Activated B cell treated with CpG ODN at 0.5 μM for 24 hours (primary cell): ENCODE results near the gene HBA2. TPM values are rescaled to one million over a fixed set of nuclear protein-coding genes. Genes with fewer than 3 reads are reported as not detected.
"Not testable (repeated sequence)": the region's sequence is repeated elsewhere in the genome, so short reads cannot be mapped to it uniquely, and the experiment has no call there.

ENCODE experiments used
- ATAC-seq: fragments of 200-7000 bp; cut with Tn5 transposase; one replicate; pipeline ENCODE4 v1.10.0; 2021; ENCODE audit warnings: low read depth, mild to moderate bottlenecking, moderate library complexity
- CTCF ChIA-PET: fragments of 350-600 bp; sonication (Branson Sonifier 250); formaldehyde crosslinking; loops from one replicate; lab custom pipeline; 2021; ENCODE audit warnings: antibody characterized with exemption; lab: Charles Lee
- POLR2A ChIA-PET: fragments of 350-600 bp; sonication (Branson Sonifier 250); formaldehyde crosslinking; loops from one replicate; lab custom pipeline; 2021; ENCODE audit warnings: antibody characterized with exemption; lab: Charles Lee
- DNase-seq: peaks from one replicate; pipeline ENCODE4 v3.0.0; 2022
- H3K27ac Mint-ChIP-seq: one replicate; pipeline ENCODE4 v1.8.0; 2020; ENCODE audit warnings: mixed read lengths
- H3K27me3 Mint-ChIP-seq: one replicate; pipeline ENCODE4 v1.8.0; 2021; ENCODE audit warnings: mixed read lengths
- H3K36me3 Mint-ChIP-seq: one replicate; pipeline ENCODE4 v1.8.0; 2021; ENCODE audit warnings: low read depth, mixed read lengths
- H3K4me1 Mint-ChIP-seq: one replicate; pipeline ENCODE4 v1.8.0; 2021; ENCODE audit warnings: mixed read lengths
- H3K4me3 Mint-ChIP-seq: one replicate; pipeline ENCODE4 v1.8.0; 2020; ENCODE audit warnings: mild to moderate bottlenecking, mixed read lengths
- H3K9me3 Mint-ChIP-seq: one replicate; pipeline ENCODE4 v1.8.0; 2020; ENCODE audit warnings: mixed read lengths
- intact Hi-C: fragments of 100-400 bp; cut with micrococcal nuclease; formaldehyde crosslinking; loops from one replicate; pipeline ENCODE4 v1.15.1; 2024
- total RNA-seq: library from RNA; stranded (reverse); gene quantifications from 2 replicates; pipeline ENCODE4 v1.2.3, GENCODE V29; 2022
- TF ChIP-seq, protein P1 (sequence below): fragments of 200-600 bp; IDR thresholded peaks from one replicate; pipeline ENCODE4 v1.8.0; 2022; ENCODE audit warnings: antibody characterized with exemption, mild to moderate bottlenecking

The HBA2 gene
- total RNA-seq, 1 donor from 2014 or later, result 104 TPM

DNA sequence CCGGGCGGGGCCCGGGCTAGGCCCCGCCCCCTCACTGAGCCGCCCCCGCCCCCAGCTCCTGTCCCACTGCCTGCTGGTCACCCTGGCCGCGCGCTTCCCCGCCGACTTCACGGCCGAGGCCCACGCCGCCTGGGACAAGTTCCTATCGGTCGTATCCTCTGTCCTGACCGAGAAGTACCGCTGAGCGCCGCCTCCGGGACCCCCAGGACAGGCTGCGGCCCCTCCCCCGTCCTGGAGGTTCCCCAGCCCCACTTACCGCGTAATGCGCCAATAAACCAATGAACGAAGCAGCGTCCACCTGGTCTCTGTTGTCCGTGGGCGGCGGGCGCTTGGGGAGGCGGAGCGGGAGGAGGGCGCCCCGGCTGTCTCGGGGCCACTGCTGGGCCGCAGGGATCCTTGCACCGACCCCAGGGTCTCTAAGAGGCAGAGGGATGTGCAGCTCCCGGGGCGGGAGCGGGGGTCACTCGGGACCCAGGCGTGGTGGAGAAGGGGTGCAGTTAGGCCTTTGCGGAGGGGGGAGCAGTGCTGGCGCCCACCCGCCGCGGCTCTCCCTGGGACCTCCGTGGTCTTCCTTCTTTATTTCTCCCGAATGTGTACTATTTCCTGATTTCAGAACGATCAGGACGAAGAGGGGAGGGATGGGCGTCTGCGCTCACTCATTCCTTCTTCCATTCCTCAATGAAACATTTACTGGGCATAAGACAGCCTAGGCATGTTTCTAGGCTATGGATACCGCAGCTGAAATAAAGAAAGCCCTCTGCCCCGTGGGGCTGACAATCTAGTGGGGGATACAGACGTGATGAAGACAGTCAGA, 18.3 kb upstream of the HBA2 start:
- DNase-seq (peak; percentile 31), ATAC-seq (peak; percentile 57)
- peaks cover 9% of the 10 kb centered on the region for H3K4me1 Mint-ChIP-seq
- no peak overlapping the region for H3K27ac Mint-ChIP-seq
- no peaks in the 10 kb centered on the region for H3K36me3 Mint-ChIP-seq
- H3K4me3 Mint-ChIP-seq, result peak overlapping the region; percentile 78
- TF ChIP-seq, protein P1, sequence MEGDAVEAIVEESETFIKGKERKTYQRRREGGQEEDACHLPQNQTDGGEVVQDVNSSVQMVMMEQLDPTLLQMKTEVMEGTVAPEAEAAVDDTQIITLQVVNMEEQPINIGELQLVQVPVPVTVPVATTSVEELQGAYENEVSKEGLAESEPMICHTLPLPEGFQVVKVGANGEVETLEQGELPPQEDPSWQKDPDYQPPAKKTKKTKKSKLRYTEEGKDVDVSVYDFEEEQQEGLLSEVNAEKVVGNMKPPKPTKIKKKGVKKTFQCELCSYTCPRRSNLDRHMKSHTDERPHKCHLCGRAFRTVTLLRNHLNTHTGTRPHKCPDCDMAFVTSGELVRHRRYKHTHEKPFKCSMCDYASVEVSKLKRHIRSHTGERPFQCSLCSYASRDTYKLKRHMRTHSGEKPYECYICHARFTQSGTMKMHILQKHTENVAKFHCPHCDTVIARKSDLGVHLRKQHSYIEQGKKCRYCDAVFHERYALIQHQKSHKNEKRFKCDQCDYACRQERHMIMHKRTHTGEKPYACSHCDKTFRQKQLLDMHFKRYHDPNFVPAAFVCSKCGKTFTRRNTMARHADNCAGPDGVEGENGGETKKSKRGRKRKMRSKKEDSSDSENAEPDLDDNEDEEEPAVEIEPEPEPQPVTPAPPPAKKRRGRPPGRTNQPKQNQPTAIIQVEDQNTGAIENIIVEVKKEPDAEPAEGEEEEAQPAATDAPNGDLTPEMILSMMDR, result no peak
- ChIA-PET POLR2A (no interaction called here), CTCF (no interaction called here)
- H3K27me3 Mint-ChIP-seq, result peaks cover 35% of the 10 kb centered on the region
- intact Hi-C loops, result no loop called here
- no peaks in the 10 kb centered on the region for H3K9me3 Mint-ChIP-seq

- CTCF ChIA-PET, result no interaction called here
- H3K36me3 Mint-ChIP-seq, result no peaks in the 10 kb centered on the region
- no peaks in the 10 kb centered on the region for H3K9me3 Mint-ChIP-seq
- no peak for DNase-seq
- intact Hi-C loops, result no loop called here
- ATAC-seq, result no peak
- peaks cover 9% of the 10 kb centered on the region for H3K4me1 Mint-ChIP-seq
- TF ChIP-seq, protein P1, result no peak
- peaks cover 31% of the 10 kb centered on the region for H3K27me3 Mint-ChIP-seq
- peak overlapping the region; percentile 78 for H3K4me3 Mint-ChIP-seq
- no peak overlapping the region for H3K27ac Mint-ChIP-seq
- POLR2A ChIA-PET, result no interaction called here
These were observed 17.7 kb upstream of the HBA2 start for GRCh38 chr16:155031-155398.

GRCh38 chr16:159136-159849, 13.4 kb upstream of the HBA2 start:
- CTCF ChIA-PET, result no interaction called here
- POLR2A ChIA-PET, result interaction anchor here (0.6 kb wide), 1 partner anchor 17 kb away, joined by 3 read pairs; no protein-coding TSS in a partner anchor
- no peak for DNase-seq

DNA sequence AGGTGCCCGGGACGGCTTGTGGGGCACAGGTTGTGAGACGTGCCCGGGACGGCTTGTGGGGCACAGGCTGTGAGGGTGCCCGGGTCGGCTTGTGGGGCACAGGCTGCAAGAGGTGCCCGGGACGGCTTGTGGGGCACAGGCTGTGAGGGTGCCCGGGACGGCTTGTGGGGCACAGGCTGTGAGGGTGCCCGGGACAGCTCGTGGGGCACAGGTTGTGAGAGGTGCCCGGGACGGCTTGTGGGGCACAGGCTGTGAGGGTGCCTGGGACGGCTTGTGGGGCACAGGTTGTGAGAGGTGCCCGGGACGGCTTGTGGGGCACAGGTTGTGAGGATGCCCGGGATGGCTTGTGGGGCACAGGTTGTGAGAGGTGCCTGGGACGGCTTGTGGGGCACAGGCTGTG, 12.4 kb upstream of the HBA2 start:
- CTCF ChIA-PET, intact Hi-C loops, H3K27ac Mint-ChIP-seq, POLR2A ChIA-PET, H3K4me3 Mint-ChIP-seq, H3K36me3 Mint-ChIP-seq, H3K4me1 Mint-ChIP-seq, ATAC-seq, H3K9me3 Mint-ChIP-seq, DNase-seq: not testable (repeated sequence)
- peaks cover 29% of the 10 kb centered on the region for H3K27me3 Mint-ChIP-seq

More at GRCh38 chr16:159136-159849, 13.4 kb upstream of the HBA2 start:
- H3K9me3 Mint-ChIP-seq, result no peaks in the 10 kb centered on the region
- peaks cover 35% of the 10 kb centered on the region for H3K27me3 Mint-ChIP-seq
- intact Hi-C loops, result no loop called here
- peaks cover 8% of the 10 kb centered on the region for H3K4me1 Mint-ChIP-seq
- ATAC-seq, result no peak
- H3K36me3 Mint-ChIP-seq, result no peaks in the 10 kb centered on the region
- H3K4me3 Mint-ChIP-seq, result no peak overlapping the region
- TF ChIP-seq, protein P1, result no peak
- no peak overlapping the region for H3K27ac Mint-ChIP-seq

DNA sequence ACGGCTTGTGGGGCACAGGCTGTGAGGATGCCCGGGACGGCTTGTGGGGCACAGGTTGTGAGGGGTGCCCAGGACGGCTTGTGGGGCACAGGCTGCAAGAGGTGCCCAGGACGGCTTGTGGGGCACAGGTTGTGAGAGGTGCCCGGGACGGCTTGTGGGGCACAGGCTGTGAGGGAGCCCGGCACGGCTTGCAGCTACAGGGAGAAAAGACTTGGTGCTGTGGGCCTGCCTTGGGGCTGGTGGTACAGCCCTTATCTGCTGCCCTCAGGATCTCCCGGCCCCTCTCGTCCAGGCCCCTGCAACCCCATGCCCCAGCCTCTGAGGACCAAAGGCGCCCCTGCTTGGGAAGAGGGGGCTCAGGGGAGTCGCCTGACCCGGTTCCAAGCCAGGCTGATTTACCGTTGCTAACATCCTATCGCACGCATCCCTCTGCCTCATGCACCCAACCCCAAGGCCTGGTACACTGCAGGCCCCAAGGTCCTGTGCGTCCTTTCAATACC, 11.9 kb upstream of the HBA2 start:
- DNase-seq, result no peak
- TF ChIP-seq, protein P1, result no peak
- no peak for ATAC-seq
- Mint-ChIP-seq H3K4me3 (no peak overlapping the region), H3K9me3 (no peaks in the 10 kb centered on the region), H3K36me3 (no peaks in the 10 kb centered on the region), H3K27me3 (peaks cover 27% of the 10 kb centered on the region), H3K27ac (no peak overlapping the region), H3K4me1 (peaks cover 8% of the 10 kb centered on the region)
- CTCF ChIA-PET, result interaction anchor here (1.0 kb wide), 1 partner anchor 43 kb away, joined by 3 read pairs; no protein-coding TSS in a partner anchor
- intact Hi-C loops, result no loop called here
- POLR2A ChIA-PET, result no interaction called here
